SH-SY5Y (cell line): ENCODE results near the gene GRAMD1B.

Experiments used
- GATA2 ChIP-seq: IDR thresholded peaks from 2 replicates; pipeline ENCODE4 v1.6.1; 2011; ENCODE audit warnings: mild to moderate bottlenecking, low read depth, low read length
- GATA3 ChIP-seq: IDR thresholded peaks from 2 replicates; pipeline ENCODE4 v1.6.1; 2011; ENCODE audit warnings: low read depth, mild to moderate bottlenecking, low read length, moderate library complexity

DNA sequence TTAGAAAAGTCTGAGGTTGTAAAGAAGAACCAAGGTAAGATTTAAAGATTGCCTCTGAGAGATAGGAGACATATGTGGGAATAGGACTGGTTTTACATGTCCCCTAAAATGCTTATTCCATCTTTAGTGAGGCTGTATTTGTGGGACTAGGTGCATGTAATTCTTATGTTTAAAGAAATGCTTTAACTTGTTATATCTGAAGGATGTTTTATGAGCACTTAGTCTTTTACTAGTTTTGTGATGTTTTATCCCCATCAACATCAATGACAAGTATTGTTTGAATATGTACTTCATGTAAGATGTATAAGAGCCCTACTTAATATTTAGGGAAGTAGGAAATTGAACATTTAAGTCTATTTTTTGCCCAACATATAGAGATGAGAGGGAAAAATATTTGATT, 24.7 kb downstream of the GRAMD1B start:
- TF ChIP-seq GATA2 = no peak
- TF ChIP-seq GATA3 = no peak
